Smooth muscle cell (in vitro differentiated cells): ENCODE results near the gene MEPE. TPM values are rescaled to one million over a fixed set of nuclear protein-coding genes. Genes with fewer than 3 reads are reported as not detected.

Source experiments
- DNase-seq: peaks from one replicate; lab custom pipeline; 2025; ENCODE audit not compliant: unreplicated experiment; lab: John Stamatoyannopoulos, UW
- H2AFZ ChIP-seq: fragments of 200-600 bp; sonication (generic); 2 replicates; pipeline ENCODE4 v1.6.0; 2016; ENCODE audit warnings: antibody characterized with exemption, low read depth, mild to moderate bottlenecking
- H3F3A ChIP-seq: fragments of 200-600 bp; sonication (generic); 2 replicates; pipeline ENCODE4 v1.6.0; 2017; ENCODE audit warnings: antibody characterized with exemption, low read depth
- H3K27ac ChIP-seq: fragments of 200-600 bp; sonication (generic); 2 replicates; pipeline ENCODE4 v1.5.1; 2016; ENCODE audit warnings: low read depth, mild to moderate bottlenecking
- H3K27me3 ChIP-seq: fragments of 200-600 bp; sonication (generic); 2 replicates; pipeline ENCODE4 v1.6.1; 2016; ENCODE audit warnings: low read depth, mild to moderate bottlenecking
- H3K36me3 ChIP-seq: fragments of 200-600 bp; sonication (generic); 2 replicates; pipeline ENCODE4 v1.5.1; 2016; ENCODE audit warnings: low read depth
- H3K4me1 ChIP-seq: fragments of 200-600 bp; sonication (generic); 2 replicates; pipeline ENCODE4 v1.5.1; 2016; ENCODE audit warnings: low read depth
- H3K4me2 ChIP-seq: fragments of 200-600 bp; sonication (generic); 2 replicates; pipeline ENCODE4 v1.6.0; 2016; ENCODE audit warnings: mild to moderate bottlenecking
- H3K4me3 ChIP-seq: fragments of 200-600 bp; sonication (generic); 2 replicates; pipeline ENCODE4 v1.5.1; 2016; ENCODE audit warnings: mild to moderate bottlenecking
- H3K79me2 ChIP-seq: fragments of 200-600 bp; sonication (generic); 2 replicates; pipeline ENCODE4 v1.6.0; 2016; ENCODE audit warnings: low read depth, mild to moderate bottlenecking
- H3K9ac ChIP-seq: fragments of 200-600 bp; sonication (generic); 2 replicates; pipeline ENCODE4 v1.6.0; 2016; ENCODE audit warnings: low read depth
- H3K9me3 ChIP-seq: fragments of 200-600 bp; sonication (generic); replicated peaks from 2 replicates; pipeline ENCODE4 v1.5.1; 2016; ENCODE audit warnings: low read depth
- H4K20me1 ChIP-seq: fragments of 200-600 bp; sonication (generic); 2 replicates; pipeline ENCODE4 v1.6.0; 2016; ENCODE audit warnings: low read depth
- CTCF ChIP-seq: fragments of 200-600 bp; sonication (generic); IDR thresholded peaks from 2 replicates; pipeline ENCODE4 v1.5.1; 2017; ENCODE audit warnings: borderline replicate concordance, mild to moderate bottlenecking, antibody characterized with exemption; ENCODE audit not compliant: insufficient read depth, poor library complexity, severe bottlenecking
- WGBS: methylation state at CpG from one replicate; pipeline ENCODE4 v1.1.7; 2016; ENCODE audit warnings: low lambda C conversion rate; 5-methylcytosine and 5-hydroxymethylcytosine counted together
- polyA plus RNA-seq: library from polyadenylated mRNA; unstranded; fragments of >200 nt; fragmentation: Nextera tagmentation; extraction: Ambion mirVana; gene quantifications from 2 replicates; pipeline ENCODE4 v1.2.1, GENCODE V29; 2016
- total RNA-seq: library from RNA; depleted of rRNA; stranded (reverse); fragments of >200 nt; gene quantifications from 2 replicates; pipeline ENCODE4 v1.2.3, GENCODE V29; 2014

The MEPE gene
- total and polyA plus RNA-seq, 2 experiments from 2014 or later, result not detected

GRCh38 chr4:87838890-87839591 lies 6.3 kb downstream of the MEPE start:
- peak; percentile 58 for TF ChIP-seq CTCF
- Histone ChIP-seq H3K9me3 (no peaks in the 10 kb centered on the region), H3K27me3 (no peaks in the 10 kb centered on the region), H3K4me2 (no peak overlapping the region), H3K27ac (no peak overlapping the region), H3F3A (peaks cover 3% of the 10 kb centered on the region), H4K20me1 (no peaks in the 10 kb centered on the region), H3K36me3 (no peaks in the 10 kb centered on the region), H3K4me3 (no peak overlapping the region), H3K9ac (no peak overlapping the region), H2AFZ (peak overlapping the region; percentile 24), H3K79me2 (no peaks in the 10 kb centered on the region), H3K4me1 (peaks cover 10% of the 10 kb centered on the region)
- 38% methylated on average over 7 of the region's 7 CpGs for WGBS
- DNase-seq, result no peak

- Histone ChIP-seq H3K4me1 (peaks cover 5% of the 10 kb centered on the region), H3K27ac (no peak overlapping the region), H3K9me3 (no peaks in the 10 kb centered on the region), H3K4me3 (no peak overlapping the region), H3F3A (peaks cover 3% of the 10 kb centered on the region), H4K20me1 (no peaks in the 10 kb centered on the region), H3K36me3 (no peaks in the 10 kb centered on the region), H3K79me2 (no peaks in the 10 kb centered on the region), H3K27me3 (no peaks in the 10 kb centered on the region), H3K9ac (no peak overlapping the region), H3K4me2 (no peak overlapping the region), H2AFZ (no peak overlapping the region)
- TF ChIP-seq CTCF, result no peak
- WGBS, result 0% methylated on average over 1 of the region's 1 CpG
- DNase-seq, result no peak
These were observed 6.8 kb downstream of the MEPE start for GRCh38 chr4:87839592-87839946.

GRCh38 chr4:87840149-87840548 lies 7.4 kb downstream of the MEPE start:
- H3K27ac ChIP-seq, result no peak overlapping the region
- H3K4me1 ChIP-seq, result no peaks in the 10 kb centered on the region
- H3K4me2 ChIP-seq, result no peak overlapping the region
- no peak overlapping the region for H3K9ac ChIP-seq
- H3K9me3 ChIP-seq, result no peaks in the 10 kb centered on the region
- H3K79me2 ChIP-seq, result no peaks in the 10 kb centered on the region
- 91% methylated on average over 3 of the region's 3 CpGs for WGBS
- no peaks in the 10 kb centered on the region for H3K27me3 ChIP-seq
- H3K4me3 ChIP-seq, result no peak overlapping the region
- peak overlapping the region; percentile 51 for H2AFZ ChIP-seq
- no peak for TF ChIP-seq CTCF
- no peaks in the 10 kb centered on the region for H3F3A ChIP-seq
- no peaks in the 10 kb centered on the region for H3K36me3 ChIP-seq
- DNase-seq, result no peak
- H4K20me1 ChIP-seq, result no peaks in the 10 kb centered on the region

GRCh38 chr4:87843936-87844335 lies 11.2 kb downstream of the MEPE start:
- 28% methylated on average over 3 of the region's 3 CpGs for WGBS
- H3K4me1 ChIP-seq, result no peaks in the 10 kb centered on the region
- H2AFZ ChIP-seq, result peak overlapping the region; percentile 54
- peak overlapping the region; percentile 21 for H3K9ac ChIP-seq
- peak overlapping the region; percentile 75 for H3K4me2 ChIP-seq
- H3K27me3 ChIP-seq, result no peaks in the 10 kb centered on the region
- H3F3A ChIP-seq, result no peaks in the 10 kb centered on the region
- no peaks in the 10 kb centered on the region for H3K79me2 ChIP-seq
- no peaks in the 10 kb centered on the region for H3K9me3 ChIP-seq
- H3K4me3 ChIP-seq, result peak overlapping the region; percentile 15
- no peak for TF ChIP-seq CTCF
- no peaks in the 10 kb centered on the region for H3K36me3 ChIP-seq
- DNase-seq, result no peak
- peak overlapping the region; percentile 90 for H3K27ac ChIP-seq
- H4K20me1 ChIP-seq, result no peaks in the 10 kb centered on the region
